HG03045 (cell line): ENCODE measurements around the gene FCER1G.

Source experiments
- ATAC-seq: cut with Tn5 transposase; IDR thresholded peaks from one replicate; pipeline ENCODE4 v1.9.1; 2021; ENCODE audit warnings: mild to moderate bottlenecking, moderate library complexity; ENCODE audit not compliant: unreplicated experiment

FCER1G gene

GRCh38 chr1:161187311-161187710 is 27.8 kb upstream of the FCER1G start:
- no peak for ATAC-seq

GRCh38 chr1:161188381-161188780 is 26.7 kb upstream of the FCER1G start:
- no peak for ATAC-seq

- no peak for ATAC-seq
These were observed 26.1 kb upstream of the FCER1G start for GRCh38 chr1:161189036-161189435.

- ATAC-seq, result no peak
These were observed 24.1 kb upstream of the FCER1G start for GRCh38 chr1:161190962-161191521.

- no peak for ATAC-seq
These were observed 23.1 kb upstream of the FCER1G start for GRCh38 chr1:161191971-161192370.

- peak; percentile 52 for ATAC-seq
These were observed 22.3 kb upstream of the FCER1G start for GRCh38 chr1:161192476-161193465.

GRCh38 chr1:161193561-161194235 is 21.4 kb upstream of the FCER1G start:
- ATAC-seq, result no peak

- ATAC-seq, result no peak
These were observed 19.9 kb upstream of the FCER1G start for GRCh38 chr1:161195171-161195570.

- ATAC-seq, result no peak
These were observed 19.0 kb upstream of the FCER1G start for GRCh38 chr1:161196111-161196510.

- ATAC-seq, result no peak
These were observed 18.3 kb upstream of the FCER1G start for GRCh38 chr1:161196521-161197451.

GRCh38 chr1:161197560-161198193 is 17.4 kb upstream of the FCER1G start:
- ATAC-seq, result no peak

- no peak for ATAC-seq
These were observed 16.8 kb upstream of the FCER1G start for GRCh38 chr1:161198194-161198896.

- no peak for ATAC-seq
These were observed 16.1 kb upstream of the FCER1G start, which contains the start of gene ADAMTS4 for GRCh38 chr1:161198897-161199431. ADAMTS4 (minus strand) TSS chr1:161199054; CDS start chr1:161198627, 427 bp downstream.

- no peak for ATAC-seq
These were observed 15.5 kb upstream of the FCER1G start for GRCh38 chr1:161199506-161200139.

GRCh38 chr1:161200421-161200991 is 14.6 kb upstream of the FCER1G start:
- ATAC-seq, result no peak

GRCh38 chr1:161200992-161201835 is 13.9 kb upstream of the FCER1G start:
- no peak for ATAC-seq
